GM10847 (cell line): Measurements from ENCODE around the gene COPG2.

Source experiments
- POLR2A ChIP-seq: IDR thresholded peaks from 2 replicates; pipeline ENCODE4 v1.6.1; 2011; ENCODE audit not compliant: insufficient read length; ENCODE audit errors: extremely low read depth

The COPG2 gene

DNA sequence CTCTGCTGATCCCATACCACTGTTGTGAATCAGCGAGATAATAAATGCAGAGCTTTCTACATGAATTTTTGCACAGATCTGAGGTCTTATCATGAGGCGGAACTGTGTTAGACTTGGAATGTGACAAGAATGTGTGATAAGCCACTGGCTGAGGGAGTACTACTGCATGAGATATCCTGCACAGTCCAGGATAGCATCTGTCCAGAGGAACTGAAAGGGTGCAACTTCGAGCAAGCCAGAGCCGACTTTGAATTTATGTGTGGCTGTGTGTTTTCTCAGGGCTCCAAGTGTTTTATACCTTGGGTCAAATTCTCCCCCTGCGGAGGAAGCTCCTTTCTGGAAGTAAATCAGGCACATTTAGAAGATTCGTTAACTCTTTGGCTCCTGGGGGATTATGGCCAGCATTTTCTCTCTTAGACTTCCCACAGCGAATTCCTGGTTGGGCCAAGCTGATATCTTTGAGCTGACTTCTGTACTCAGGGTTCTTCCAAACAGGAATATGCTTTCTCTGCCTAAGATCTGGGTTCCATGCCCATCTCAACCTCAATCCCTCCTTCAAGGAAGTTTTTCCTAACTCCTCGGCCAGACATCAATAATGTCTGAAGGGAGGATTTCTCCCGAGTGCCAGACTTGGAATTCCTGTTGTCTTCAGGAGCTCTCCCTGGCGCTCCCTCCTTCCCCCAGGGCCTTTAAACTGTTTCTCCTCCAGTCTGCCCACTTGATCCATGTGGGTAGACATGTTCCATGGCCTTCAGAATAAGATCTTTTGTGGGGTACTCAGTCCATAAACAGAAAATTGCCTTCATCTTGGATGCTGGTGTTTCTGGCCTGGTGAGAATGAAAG is 179.2 kb downstream of the COPG2 start:
- TF ChIP-seq POLR2A, result no peak

- TF ChIP-seq POLR2A, result no peak
Observed at GRCh38 chr7:130488392-130489139, 180.0 kb downstream of the COPG2 start.

DNA sequence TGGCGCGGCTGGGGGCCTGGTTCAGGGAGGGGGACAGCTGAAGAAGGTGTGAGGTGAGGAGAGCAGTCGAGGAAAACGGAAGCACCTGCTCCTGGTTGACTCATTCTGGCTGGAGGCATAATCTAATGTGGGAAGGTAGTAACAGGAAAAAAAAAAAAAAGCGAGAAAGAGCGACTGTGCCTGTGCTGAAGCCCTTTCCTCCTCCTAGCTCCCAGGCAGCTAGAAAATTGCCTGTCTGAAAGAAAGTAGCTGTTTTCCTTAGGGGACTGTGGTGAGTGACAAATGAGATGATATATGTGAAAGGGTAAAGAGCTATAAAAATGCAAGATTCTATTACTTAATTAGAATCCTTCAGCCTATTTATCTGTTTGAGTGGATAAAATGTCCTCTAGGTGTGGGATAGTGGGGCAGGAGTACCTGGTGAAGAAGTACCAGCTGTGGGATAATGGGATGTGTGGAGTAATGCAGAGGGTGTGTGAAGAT is 181.6 kb downstream of the COPG2 start:
- TF ChIP-seq POLR2A, result no peak

DNA sequence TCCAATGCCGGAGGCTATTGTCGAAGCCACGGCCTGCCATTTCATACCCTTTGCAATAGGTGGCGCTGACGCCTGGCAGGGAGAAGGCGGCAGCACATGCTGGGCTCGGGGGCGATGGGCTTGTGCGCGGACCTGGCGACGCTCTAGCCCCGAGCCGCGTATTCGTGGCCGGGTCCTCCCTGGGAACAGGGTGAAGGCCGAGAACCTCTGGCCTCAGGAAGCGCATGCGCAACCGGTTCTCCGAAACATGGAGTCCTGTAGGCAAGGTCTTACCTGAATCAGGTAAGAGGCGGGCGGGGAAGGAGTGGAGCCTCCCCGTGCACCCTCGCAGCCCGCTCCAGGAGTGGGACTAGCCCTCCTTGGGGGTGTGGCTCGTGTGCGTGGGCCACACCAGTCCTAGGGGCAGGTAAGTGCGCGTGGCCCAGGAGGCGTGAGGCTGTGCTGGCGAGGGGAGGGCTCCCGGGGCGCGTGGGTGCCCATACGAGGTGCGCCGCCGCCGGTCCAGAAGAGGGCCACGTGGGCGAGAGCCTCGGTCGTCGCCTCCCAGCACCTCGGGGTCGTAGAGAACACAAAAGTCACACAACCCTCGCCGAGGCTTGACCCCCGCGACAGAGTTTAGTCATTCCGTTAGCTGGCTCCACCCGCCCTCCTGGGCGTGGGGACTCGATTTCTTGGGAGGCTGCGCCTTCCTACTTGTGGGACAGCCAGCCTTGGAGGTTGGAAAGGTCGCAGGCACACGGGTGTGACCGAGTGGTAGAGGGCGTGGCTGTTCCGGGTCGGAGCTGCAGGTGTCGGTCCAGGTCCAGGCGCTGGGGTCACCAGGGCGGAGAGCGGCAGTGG is 182.2 kb downstream of the COPG2 start:
- TF ChIP-seq POLR2A, result no peak

- no peak for TF ChIP-seq POLR2A
Observed at GRCh38 chr7:130485734-130486113, 182.8 kb downstream of the COPG2 start.

- TF ChIP-seq POLR2A, result no peak
Observed at GRCh38 chr7:130483031-130483430, 185.5 kb downstream of the COPG2 start.

- TF ChIP-seq POLR2A, result no peak
Observed at GRCh38 chr7:130481898-130482297, 186.7 kb downstream of the COPG2 start.

GRCh38 chr7:130479716-130480400 is 188.7 kb downstream of the COPG2 start:
- no peak for TF ChIP-seq POLR2A

DNA sequence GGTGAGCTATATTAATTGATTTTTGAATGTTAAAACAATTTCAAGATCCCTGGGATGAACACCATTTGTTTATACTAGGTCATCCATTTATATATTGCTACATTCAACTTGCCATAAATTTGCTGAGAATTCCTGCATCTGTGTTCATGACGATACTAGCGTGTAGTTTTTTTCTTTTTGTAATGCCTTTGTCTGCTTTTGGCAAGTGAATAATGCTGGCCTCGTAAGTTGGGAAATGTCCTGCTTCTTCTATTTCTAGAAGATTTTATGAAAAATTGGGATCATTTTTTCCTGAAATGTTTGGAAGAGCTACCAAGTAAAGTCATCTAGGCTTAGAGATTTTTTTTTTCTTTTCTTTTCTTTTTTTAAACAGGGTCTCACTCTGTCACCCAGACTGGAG is 189.6 kb downstream of the COPG2 start:
- TF ChIP-seq POLR2A, result no peak

- no peak for TF ChIP-seq POLR2A
Observed at GRCh38 chr7:130476297-130477150, 192.0 kb downstream of the COPG2 start.

- TF ChIP-seq POLR2A, result no peak
Observed at GRCh38 chr7:130475776-130476175, 192.8 kb downstream of the COPG2 start.

- no peak for TF ChIP-seq POLR2A
Observed at GRCh38 chr7:130473876-130474275, 194.7 kb downstream of the COPG2 start.

DNA sequence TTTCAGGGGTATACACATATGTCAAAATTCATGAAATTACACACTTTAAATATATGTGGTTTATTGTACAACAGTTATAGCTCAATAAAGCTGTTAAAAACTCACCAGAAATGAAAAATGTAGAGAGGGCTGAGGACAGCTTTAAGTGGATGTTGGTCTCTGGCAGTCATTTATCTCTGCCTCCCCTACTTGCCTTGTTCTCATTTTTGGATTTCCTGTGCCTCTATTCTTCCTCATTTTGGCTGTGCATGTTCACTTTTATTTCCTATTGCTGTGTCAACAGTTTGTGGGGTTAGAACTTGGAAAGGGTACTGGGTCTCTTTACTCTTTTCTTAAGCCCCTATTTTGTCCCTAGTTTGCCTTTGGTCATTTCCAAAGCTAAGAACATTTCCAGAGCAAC is 195.3 kb downstream of the COPG2 start:
- TF ChIP-seq POLR2A, result no peak

DNA sequence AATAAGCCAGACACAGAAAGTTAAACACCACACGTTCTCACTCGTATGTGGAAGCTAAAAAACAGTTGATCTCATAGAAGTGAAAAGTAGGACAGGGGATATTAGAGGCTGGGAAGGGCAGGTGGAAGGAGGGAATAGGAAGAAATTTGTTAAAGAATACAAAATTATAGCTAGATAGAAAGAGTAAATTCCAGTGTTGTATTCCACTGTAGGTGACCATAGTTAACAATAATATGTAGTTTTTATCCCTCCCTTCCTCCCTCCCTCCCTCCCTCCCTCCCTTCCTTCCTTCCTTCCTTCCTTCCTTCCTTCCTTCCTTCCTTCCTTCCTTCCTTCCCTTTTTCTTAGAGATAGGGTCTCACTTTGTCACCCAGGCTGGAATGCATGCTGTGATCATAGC is 196.6 kb downstream of the COPG2 start:
- no peak for TF ChIP-seq POLR2A
